Measurements from ENCODE around the gene CCL22.

DNA sequence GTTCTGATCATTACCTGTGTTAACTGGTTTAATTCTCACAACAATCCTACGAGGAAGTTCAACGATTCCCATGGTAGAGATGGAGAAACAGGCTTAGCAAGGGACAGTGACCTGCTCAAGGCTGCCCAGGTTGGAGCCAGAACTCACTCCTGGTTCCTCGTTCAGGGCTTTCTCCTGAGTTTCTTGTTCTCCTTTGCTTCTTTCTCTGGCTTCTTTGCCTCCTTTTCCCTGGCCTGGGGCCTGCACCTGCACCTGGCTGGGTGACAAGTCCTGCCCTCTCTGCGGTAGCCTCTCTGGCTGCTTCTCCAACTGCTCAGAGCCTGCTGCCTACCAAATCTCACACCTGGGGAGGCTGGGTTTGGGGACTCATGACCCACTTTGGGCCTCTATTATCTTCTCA lies 2.8 kb downstream of the CCL22 start:
- TF ChIP-seq, protein P1, sequence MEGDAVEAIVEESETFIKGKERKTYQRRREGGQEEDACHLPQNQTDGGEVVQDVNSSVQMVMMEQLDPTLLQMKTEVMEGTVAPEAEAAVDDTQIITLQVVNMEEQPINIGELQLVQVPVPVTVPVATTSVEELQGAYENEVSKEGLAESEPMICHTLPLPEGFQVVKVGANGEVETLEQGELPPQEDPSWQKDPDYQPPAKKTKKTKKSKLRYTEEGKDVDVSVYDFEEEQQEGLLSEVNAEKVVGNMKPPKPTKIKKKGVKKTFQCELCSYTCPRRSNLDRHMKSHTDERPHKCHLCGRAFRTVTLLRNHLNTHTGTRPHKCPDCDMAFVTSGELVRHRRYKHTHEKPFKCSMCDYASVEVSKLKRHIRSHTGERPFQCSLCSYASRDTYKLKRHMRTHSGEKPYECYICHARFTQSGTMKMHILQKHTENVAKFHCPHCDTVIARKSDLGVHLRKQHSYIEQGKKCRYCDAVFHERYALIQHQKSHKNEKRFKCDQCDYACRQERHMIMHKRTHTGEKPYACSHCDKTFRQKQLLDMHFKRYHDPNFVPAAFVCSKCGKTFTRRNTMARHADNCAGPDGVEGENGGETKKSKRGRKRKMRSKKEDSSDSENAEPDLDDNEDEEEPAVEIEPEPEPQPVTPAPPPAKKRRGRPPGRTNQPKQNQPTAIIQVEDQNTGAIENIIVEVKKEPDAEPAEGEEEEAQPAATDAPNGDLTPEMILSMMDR (conservative IDR thresholded peaks at IDR 0.05), result no peak
- TF ChIP-seq ZFX (IDR thresholded peaks at IDR 0.05), result no peak

Data from C4-2B (cell line).